SU-DHL-6 (cell line): ENCODE data around the gene AQP2.

ENCODE experiments used
- CTCF ChIP-seq: fragments of 200-600 bp; sonication (generic); IDR thresholded peaks from one replicate; pipeline ENCODE4 v1.5.1; 2017; ENCODE audit warnings: antibody characterized with exemption, mild to moderate bottlenecking, low read length, moderate library complexity; ENCODE audit not compliant: insufficient read depth, poor library complexity, severe bottlenecking
- EZH2phosphoT487 ChIP-seq: fragments of 200-600 bp; sonication (generic), shearing (Covaris generic); conservative IDR thresholded peaks from 2 replicates; pipeline ENCODE4 v1.6.1; 2018; ENCODE audit warnings: mild to moderate bottlenecking, antibody characterized with exemption, low read length, moderate library complexity, mixed read lengths

GRCh38 chr12:49905718-49906314 is 44.7 kb upstream of the AQP2 start:
- no peak for TF ChIP-seq CTCF
- no peak for TF ChIP-seq EZH2phosphoT487
